SU-DHL-6 (cell line): ENCODE measurements around the gene PCBD1.

Source experiments
- CTCF ChIP-seq: fragments of 200-600 bp; sonication (generic); IDR thresholded peaks from one replicate; pipeline ENCODE4 v1.5.1; 2017; ENCODE audit warnings: antibody characterized with exemption, mild to moderate bottlenecking, low read length, moderate library complexity; ENCODE audit not compliant: insufficient read depth, poor library complexity, severe bottlenecking
- EZH2phosphoT487 ChIP-seq: fragments of 200-600 bp; sonication (generic), shearing (Covaris generic); conservative IDR thresholded peaks from 2 replicates; pipeline ENCODE4 v1.6.1; 2018; ENCODE audit warnings: mild to moderate bottlenecking, antibody characterized with exemption, low read length, moderate library complexity, mixed read lengths

DNA sequence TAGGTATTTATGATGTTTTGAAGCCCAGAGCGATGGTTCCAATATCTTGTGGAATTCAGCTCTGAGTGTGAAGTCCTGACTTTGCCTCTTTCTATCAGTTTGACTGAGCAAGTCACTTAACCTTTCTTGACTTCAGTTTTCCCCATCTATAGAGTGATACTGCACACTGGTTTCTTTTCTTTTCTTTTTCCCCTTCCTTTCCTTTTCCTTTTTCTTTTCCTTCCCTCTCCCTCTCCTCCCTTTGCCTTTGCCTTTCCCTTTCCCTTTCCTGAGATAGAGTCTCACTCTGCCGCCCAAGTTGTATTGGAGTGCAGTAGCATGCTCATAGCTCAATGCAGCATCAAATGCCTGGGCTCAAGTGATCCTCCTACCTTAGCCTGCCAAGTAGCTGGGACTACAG lies 52.0 kb downstream of the PCBD1 start:
- TF ChIP-seq CTCF (no peak), EZH2phosphoT487 (no peak)
